GM21529 (cell line): Measurements from ENCODE around the gene CROCC.

Experiments
- ATAC-seq: cut with Tn5 transposase; IDR thresholded peaks from one replicate; pipeline ENCODE4 v1.9.1; 2021; ENCODE audit not compliant: unreplicated experiment

The CROCC gene

DNA sequence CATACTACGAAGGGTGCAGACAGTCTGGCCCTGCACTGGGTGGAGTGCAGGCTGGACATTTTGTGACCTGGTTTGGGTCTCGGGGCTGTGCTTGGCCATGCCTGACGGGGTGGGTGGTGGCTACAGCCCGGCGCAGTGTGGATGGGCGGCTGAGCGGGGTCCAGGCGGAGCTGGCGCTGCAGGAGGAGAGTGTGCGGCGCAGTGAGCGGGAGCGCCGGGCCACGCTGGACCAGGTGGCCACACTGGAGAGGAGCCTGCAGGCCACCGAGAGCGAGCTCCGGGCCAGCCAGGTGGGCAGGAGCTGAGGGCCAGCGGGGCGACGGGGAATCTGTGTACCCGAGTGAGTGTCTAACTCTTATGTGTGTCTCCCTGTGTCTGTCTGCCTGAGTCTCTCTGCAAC lies 44.6 kb downstream of the CROCC start:
- ATAC-seq: no peak

DNA sequence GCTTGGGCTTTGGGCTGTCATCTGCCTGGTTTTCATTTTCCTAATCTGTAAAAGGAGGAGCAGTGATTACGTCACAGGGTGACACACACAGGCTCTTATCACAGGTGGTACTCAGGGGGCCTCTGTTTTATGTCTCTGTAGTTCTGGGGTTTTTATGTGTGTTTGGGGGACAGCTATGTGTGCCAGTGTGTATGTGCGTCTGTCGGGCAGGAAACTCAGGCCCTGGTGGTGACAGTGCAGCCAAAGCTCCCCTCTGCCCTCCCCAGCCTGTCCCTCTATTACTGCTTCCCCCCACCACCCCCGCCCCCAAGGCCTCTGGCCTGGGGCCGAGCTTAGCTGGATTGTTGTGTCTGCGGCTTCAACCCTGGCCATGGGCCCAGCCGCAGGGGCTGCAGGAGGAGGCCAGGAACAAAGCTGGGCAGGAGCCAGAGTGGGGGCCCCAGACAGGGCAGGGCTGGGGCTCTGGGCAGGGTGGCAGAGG lies 45.4 kb downstream of the CROCC start:
- ATAC-seq: no peak

DNA sequence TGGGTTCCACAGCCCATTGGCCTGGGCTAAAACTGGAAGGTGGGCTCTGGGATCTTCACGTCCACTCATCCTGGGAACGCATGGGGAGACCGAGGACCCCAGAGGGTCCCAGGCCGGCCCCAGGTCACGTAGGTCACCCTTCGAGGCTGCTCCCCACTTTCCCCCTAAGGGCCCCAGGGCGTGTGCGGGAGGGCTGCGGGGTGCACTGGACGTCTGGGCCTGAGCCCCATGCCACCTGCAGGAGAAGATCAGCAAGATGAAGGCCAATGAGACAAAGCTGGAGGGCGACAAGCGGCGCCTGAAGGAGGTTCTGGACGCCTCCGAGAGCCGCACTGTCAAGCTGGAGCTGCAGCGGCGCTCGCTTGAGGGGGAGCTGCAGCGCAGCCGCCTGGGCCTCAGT lies 46.2 kb downstream of the CROCC start:
- ATAC-seq: no peak

DNA sequence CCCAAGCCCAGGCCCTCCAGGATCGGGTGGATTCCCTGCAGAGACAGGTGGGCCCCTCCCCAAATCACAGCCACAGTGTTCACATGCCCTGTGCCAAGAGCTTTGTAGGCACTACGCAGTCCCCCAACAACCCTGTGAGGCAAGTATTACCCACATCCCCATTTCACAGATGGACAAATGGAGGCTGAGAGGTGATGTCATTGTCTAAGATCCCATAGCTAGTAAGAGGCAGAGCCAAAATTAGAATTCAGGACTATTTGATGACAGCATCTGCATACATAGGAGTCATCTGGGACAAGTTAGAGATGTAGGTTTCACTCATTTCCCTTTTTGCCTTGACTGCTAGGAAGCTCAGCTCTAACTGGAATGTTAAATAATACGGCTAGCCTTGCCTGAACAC lies 46.6 kb downstream of the CROCC start:
- no peak for ATAC-seq

DNA sequence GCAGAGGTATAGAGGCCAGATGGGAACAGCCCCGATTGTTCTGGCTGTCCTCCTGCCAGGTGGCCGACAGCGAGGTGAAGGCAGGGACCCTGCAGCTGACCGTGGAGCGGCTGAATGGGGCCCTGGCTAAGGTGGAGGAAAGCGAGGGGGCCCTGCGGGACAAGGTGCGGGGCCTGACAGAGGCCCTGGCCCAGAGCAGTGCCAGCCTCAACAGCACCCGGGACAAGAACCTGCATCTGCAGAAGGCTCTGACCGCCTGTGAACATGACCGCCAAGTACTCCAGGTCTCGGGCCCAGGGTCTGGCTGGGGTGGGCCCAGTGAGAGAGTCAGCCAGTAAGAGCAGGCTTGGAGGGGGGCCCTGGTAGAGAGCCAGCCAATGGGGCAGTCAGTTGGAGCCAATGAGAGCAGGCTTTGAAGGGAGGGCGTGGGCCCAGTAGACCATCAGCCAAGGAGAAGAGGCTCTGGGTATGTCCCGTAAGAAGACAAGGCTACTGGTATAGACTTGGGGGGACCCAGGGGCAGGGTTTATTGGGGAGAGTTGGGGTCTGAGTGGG lies 47.4 kb downstream of the CROCC start:
- no peak for ATAC-seq

DNA sequence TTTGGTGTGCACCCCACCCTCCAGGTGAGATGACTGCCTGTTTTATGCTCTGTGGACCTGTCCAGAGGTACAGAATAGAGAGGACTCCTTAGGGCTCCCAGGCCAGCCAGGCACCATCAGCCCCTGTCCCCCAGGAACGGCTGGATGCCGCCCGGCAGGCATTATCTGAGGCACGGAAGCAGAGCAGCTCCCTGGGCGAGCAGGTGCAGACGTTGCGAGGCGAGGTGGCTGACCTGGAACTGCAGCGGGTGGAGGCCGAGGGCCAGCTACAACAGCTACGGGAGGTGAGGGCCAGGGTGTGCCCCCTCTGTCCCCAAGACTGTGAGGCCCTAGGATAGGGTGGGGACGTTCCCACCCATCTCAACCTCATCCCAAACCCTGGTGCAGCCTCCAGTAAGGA lies 47.9 kb downstream of the CROCC start:
- ATAC-seq: no peak

DNA sequence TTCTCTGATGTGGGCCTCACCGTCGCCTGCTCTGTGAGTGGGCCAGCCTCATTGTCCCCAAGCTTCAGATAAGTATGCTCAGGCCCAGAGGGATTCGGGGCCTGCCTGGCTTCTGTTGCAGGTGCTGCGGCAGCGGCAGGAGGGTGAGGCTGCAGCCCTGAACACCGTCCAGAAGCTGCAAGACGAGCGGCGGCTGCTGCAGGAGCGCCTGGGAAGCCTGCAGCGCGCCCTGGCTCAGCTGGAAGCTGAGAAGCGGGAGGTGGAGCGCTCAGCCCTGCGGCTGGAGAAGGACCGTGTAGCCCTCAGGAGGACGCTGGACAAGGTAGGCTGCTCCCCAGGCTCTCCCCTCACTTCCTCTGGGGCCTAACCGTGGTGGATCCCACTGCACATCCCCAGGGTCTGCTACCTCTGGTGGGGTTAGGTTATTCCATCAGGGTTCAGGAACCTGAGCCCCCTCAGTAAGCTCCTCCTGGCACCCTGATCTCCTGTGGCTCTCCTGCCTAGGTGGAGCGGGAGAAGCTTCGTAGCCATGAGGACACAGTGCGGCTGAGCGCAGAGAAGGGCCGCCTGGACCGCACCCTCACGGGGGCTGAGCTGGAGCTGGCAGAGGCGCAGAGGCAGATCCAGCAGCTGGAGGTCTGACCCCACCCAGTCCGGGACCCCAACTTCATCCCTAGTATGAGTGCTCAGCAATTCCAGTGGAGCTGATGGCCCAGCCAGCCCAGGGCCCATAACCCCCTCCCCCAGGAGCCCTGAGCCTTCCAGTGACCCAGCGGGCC lies 48.6 kb downstream of the CROCC start:
- no peak for ATAC-seq

DNA sequence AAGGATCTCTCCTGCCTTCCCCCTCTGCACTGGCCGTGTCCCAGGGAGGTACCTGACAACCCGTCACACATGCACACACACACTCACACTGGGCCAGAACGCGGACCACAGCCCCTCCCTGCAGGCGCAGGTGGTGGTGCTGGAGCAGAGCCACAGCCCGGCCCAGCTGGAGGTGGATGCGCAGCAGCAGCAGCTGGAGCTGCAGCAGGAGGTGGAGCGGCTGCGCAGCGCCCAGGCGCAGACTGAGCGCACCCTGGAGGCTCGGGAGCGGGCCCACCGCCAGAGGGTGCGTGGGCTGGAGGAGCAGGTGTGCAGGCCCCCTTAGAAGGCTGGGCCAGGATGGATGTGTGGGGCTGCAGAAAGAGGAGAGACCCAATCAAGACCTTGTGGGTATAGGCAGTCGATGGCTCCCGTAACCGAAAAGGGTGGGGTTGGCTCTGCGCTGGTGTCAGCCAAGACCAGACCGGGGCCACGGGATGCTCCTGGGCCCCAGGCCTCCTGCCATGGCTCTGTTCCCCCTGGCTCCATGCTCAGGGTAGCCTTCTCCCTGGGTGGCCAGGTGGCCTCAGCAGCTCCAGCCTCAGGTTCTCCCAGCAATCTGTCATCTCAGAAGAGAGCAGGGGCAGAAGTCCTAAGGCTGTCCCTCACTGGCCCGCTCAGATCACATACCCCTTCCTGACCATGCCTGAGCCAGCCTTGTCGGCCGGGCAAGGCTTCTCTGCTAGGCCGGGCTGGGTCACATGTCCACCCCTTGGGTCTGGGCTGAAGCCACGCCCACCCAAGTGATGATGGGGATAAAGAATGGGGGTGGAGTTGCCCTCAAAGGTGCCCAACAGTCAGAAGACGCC lies 49.8 kb downstream of the CROCC start:
- ATAC-seq: no peak

DNA sequence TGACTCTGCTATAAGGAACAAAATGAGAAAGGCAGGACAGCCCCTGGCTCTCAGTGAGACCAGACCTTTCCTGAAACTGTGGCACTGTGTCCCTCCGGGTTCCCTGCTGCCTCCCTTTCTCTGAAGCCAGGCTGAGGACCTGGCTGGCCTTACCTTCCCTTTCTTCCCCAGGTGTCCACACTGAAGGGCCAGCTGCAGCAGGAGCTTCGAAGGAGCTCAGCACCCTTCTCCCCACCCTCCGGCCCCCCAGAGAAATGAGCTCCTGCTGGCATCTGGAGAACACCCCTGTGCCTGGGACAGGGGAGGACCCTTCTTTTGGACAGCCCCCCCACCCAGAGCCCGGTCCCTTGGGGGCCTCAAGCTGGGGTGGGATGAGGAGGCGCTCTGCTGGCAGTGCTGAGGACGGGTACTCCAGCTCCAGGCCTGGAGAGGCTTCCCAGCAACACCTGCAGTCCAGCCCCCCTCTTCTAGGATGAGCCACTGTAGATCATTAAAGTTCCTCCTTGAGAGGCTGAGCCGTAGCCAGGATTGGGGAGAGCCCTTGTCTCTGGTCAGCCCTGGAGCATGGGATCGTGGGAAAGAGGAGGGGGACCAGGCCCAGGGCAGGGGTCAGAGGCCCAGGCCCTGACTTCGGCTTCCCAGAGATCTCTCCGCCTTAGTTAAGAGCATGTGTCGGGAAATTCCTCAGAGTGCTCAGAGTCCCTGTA lies 50.6 kb downstream of the CROCC start:
- ATAC-seq: no peak

DNA sequence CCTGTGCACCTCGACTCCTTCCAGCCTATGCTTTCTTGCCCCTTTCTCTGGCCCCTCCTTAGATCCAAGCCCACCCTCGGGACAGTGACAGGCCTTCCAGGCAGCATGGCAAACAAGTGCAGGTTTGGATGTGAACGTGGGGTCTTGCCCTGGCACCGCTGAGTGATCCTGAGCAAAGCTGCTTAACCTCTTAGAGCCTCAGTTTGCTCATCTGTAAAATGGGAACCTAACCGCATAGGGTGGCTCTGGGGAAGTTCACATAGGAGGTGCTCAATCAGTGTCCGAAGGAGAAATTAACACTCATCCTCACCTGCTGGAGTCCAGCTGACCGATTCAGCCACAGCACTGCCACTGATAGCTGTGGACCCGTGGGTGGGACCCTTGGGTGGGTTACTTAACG lies 51.5 kb downstream of the CROCC start:
- no peak for ATAC-seq

DNA sequence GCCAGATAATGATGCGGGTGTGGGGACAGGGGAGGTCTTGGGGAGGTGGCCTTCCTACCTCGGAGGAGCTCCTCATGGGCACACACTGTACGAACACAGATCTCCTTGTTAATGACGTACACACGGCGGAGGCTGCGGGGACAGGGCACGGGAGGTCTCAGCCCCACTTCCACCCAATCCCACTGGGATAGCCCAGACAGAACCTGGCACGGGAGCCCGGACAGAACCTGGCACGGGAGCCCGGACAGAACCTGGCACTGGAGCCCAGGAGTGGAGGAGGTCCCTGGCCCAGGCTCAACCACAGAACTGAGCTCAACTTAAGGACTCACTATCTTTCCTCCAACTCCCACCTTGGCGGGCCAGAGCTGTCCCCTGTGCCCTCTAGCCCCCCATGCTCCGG lies 53.5 kb downstream of the CROCC start:
- no peak for ATAC-seq

DNA sequence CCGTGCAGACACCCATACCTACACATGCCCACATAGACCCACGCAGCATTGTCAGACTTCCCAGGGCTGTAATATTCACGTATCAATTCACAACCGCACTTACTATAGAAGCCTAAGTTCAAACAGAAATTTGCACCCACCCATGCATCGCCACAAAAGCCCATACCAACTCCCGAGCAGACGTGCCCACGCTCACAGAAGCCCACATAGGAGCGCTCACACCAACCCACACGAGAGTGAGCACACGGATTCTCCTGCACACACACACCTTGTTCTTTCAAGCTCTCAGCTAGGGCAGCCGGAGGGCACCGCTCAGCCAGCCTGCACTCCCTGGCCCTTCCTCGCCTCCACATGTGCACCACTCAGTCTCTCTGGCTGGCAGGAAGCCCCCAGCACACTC lies 54.1 kb downstream of the CROCC start:
- ATAC-seq: no peak

DNA sequence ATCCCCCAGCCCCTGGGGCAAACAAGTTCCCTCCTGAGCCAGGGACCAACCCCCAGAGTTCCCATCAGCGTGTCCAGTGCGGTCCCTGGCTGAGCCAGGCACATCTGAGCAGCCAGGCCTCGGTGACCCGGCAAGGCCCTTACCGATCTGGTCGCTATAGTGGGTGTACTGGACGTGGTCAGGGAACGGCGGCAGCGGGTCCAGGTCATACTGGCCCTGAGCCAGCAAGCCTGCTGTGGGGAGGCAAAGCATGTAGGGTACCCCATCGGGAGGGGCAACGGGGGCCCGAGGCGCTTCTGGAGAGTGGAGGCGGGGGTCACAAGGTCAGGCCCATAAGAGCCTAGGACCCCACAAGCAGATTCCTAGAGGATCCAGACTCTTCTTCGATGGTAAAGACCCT lies 55.2 kb downstream of the CROCC start:
- no peak for ATAC-seq

DNA sequence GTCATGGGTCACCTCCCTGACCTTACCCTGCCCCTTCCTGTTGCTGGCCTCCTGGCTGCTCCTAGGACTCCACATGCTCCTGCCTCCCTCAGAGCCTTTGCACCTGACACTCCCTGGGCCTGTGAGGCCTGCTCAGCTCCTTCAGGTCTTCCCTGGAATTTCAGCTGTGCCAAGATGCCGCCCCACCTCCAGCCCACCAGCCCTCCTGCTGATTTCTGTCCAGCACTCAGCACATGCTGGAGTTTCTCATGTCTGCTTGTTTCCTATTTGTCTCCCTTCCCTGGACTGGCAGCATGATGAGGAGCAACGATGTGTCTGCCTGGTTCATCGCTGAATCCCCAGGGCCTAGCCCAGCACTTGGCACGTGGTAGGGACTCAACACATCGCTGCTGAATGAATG lies 55.6 kb downstream of the CROCC start:
- ATAC-seq: no peak

DNA sequence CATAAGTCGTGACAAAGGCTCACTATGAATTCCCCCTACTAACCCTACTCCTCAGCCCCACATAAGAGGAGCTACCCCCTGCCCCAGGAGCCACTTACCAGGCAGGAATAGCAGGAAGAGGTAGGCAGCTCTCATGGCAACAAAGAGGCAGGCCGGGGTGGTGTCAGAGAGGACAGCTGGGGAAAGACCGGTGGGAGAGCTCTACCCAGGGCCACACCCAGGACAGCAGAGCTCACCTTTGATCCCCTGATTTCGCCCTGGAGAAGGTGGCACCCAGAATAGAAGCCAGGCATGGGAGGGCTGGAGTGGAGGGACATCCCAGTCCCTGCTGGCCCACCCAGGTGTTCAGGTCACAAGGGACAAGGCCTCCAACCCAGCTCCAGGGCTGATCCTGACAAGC lies 56.4 kb downstream of the CROCC start:
- no peak for ATAC-seq

DNA sequence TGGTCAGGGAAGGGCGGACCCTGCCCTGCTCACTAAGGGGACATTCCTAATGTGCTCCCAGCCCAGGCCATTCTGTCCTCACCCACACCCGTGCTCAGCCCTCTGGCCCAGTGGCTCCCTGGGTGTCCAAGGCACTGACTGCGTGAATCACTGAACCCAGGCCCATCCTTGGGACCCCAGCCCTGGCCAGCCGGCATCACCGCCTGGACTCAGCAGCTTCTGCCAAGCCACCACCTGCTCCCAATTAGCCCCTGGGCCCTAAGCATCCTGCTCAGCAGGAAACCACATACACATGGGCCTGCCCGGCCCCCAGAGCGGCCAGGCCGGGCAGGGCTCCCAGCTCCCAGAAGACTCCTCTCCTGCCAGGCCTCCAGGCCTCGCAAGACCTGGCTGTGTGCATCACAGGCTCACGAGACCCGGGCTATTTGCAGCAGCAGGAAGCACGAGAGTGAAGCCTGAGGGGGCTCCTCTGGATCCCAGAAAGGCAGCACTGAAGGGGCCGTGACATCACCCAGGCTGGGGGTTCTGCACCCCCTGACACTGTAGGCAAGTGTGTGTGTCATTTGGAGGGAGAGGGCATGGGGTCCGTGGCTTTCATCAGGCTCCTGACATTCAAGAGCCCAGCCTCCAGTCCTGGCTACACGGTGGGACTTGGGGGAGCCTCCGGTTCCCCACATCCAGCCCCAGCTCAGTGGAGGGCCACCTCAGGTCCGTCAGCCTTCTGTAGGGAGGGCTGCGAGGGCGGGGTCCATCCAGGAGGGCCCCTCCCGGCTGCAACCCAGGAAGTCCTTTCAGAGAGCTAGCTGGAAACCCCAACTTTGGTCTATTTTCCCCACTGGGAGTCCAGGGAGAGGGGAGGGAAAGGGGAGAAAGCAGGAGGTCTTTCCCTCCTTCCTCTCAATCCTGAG lies 57.1 kb downstream of the CROCC start:
- ATAC-seq: no peak

DNA sequence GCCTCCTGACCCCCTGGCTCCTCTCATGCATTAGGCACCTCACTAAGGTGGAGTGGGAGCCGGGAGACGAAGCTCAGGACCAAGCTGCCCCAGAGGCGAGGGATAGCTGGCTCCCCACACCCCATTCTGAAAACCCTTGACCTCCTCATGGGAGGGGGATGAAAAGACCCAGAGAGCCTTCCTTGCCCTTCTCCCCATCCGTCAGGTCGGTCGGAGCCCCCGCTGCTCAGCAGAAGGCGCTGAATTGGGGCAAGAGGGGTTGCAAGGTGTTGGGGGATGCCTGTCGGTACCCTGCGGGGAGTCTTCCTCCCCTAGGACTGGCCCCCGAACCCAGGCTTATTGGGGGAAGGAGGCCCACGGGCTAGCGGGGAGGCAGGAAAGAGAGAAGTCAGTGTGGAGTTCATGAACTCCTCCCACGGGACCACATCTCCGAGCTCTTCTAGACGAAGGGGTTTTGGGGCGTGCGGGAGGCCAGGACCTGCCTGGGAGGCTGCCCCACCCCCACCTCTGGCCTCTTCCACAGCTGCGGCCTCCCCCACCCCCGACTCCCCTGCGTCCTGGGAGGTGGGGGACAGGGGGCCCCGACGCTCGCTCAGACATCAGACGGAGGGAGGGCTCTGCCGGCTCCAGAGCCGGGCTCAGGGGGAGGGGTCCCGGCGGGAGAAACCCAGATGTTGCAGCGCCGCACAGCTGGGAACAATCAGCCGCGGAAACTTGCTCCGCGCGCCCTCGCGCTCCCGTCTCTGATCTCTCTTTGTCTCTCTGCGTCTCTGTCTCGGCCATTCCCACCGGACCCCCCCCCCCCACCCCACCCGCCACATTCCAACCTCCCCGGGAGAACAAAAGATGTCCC lies 58.0 kb downstream of the CROCC start:
- no peak for ATAC-seq

DNA sequence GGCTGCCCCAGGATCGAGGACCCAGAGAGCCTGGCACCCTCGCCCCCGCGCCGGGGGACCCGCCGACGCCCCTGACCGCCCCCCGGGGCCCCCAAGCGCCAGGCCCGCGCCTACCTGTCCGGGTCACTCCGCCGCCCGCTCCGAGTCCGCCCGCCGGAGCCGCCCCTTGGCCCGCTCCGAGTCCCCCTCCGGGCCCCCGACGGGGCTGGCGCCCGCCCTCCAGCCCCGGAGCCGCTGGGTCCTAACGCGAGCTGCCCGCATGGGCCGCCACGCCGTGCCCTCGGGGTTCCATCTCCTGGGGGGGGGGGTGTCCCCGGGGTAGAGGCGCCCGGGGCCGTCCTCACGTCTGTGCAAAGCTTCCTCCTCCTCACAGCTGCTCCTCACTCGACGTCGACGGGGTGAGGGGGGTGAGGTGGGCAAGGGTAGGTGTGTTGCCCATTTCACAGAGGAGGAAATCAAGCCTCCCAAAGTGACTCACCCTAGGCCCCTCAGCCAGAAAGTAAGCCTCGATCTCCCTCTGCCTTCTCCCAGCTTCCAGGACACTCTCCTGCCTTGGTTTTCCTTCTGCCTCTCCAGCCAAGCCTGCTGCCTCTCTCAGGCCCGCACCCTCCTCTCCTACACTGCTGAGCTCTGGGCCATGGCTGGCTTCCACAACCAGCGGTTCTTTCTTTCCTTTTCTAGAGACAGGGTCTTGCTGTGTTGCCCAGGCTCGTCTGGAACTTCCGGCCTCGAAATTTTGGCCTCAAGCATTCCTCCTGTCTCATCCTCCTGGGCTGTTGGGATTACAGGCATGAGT lies 58.9 kb downstream of the CROCC start, which contains the start of gene MFAP2:
TSS of gene MFAP2 (minus strand) at position 148 of the 796 bp plus-strand sequence. CDS start 2,347 bp downstream, outside the sequence.
- ATAC-seq: no peak
